ENCODE results near the gene BAMBI.

DNA sequence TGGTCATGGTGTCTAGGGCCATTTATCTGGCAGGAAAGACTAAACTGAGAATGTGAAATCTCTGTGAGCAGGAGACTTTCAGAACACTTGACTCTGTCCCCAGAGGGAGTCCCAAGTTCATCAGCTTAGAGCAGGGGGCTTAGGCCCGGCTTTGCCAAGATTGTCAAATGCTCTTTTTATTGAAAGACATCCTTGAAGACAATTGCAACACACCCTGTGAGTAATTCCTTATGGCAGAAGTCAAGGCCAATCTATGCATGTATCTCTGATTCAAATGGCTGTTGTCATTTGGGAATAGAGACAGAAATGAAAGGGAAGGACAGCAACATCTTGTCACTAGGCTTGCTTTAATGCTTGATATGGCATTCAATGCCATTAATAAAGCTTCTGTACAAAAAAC, 33.7 kb downstream of the BAMBI start:
- TF ChIP-seq POLR2A (IDR thresholded peaks at IDR 0.05; ENCODE audit: low read depth, low read length) (no peak), POLR2AphosphoS5 (IDR thresholded peaks at IDR 0.05; ENCODE audit: low read depth, low read length) (no peak), TAF1 (IDR thresholded peaks at IDR 0.05; ENCODE audit: borderline replicate concordance, low read depth, low read length) (no peak)
